ENCODE data around the gene ASB18. TPM values are rescaled to one million over a fixed set of nuclear protein-coding genes. Genes with fewer than 3 reads are reported as not detected.

The ASB18 gene
- polyA plus RNA-seq, 1 experiment: not detected

GRCh38 chr2:236210536-236210935 is 53.7 kb downstream of the ASB18 start:
- H3K27me3 ChIP-seq (ENCODE audit: control insufficient read depth, insufficient read depth, low read length): no peaks in the 10 kb centered on the region
- CTCF ChIA-PET: no interaction called here
- no peak for DNase-seq (ENCODE audit: low read depth)
- POLR2A ChIA-PET: no interaction called here
- no peaks in the 10 kb centered on the region for H3K36me3 ChIP-seq (ENCODE audit: control insufficient read depth, insufficient read depth, low read length)
- TF ChIP-seq, protein P1, sequence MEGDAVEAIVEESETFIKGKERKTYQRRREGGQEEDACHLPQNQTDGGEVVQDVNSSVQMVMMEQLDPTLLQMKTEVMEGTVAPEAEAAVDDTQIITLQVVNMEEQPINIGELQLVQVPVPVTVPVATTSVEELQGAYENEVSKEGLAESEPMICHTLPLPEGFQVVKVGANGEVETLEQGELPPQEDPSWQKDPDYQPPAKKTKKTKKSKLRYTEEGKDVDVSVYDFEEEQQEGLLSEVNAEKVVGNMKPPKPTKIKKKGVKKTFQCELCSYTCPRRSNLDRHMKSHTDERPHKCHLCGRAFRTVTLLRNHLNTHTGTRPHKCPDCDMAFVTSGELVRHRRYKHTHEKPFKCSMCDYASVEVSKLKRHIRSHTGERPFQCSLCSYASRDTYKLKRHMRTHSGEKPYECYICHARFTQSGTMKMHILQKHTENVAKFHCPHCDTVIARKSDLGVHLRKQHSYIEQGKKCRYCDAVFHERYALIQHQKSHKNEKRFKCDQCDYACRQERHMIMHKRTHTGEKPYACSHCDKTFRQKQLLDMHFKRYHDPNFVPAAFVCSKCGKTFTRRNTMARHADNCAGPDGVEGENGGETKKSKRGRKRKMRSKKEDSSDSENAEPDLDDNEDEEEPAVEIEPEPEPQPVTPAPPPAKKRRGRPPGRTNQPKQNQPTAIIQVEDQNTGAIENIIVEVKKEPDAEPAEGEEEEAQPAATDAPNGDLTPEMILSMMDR (IDR thresholded peaks at IDR 0.05; ENCODE audit: insufficient read depth, low read depth, low read length): no peak
- no peak overlapping the region for H3K4me3 ChIP-seq (ENCODE audit: low read depth, low read length)

DNA sequence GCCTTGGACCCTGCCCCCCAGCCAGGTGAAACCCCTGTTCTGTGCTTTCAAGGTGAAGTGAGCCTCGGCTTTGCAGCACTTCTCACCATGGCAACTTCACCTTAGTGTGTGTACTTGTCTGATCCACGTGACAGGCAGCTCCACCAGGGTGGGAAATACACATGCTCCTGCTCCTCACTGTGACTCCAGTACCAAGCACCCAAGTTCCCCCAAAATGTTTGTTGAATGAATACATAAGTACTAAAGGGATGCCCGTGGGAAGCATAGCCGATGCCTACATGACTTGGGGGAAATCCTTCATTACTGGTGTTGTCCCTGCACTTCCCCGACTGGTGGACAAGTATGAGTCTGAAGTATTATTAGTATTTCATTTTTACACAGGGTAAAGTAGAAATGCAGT is 54.2 kb downstream of the ASB18 start:
- no peaks in the 10 kb centered on the region for H3K27me3 ChIP-seq (ENCODE audit: control insufficient read depth, insufficient read depth, low read length)
- DNase-seq (ENCODE audit: low read depth): no peak
- H3K36me3 ChIP-seq (ENCODE audit: control insufficient read depth, insufficient read depth, low read length): no peaks in the 10 kb centered on the region
- H3K4me3 ChIP-seq (ENCODE audit: low read depth, low read length): no peak overlapping the region
- CTCF ChIA-PET: interaction anchor here (1.0 kb wide), 1 partner anchor 29 kb away, joined by 3 read pairs; no protein-coding TSS in a partner anchor
- POLR2A ChIA-PET: no interaction called here
- TF ChIP-seq, protein P1 (IDR thresholded peaks at IDR 0.05; ENCODE audit: insufficient read depth, low read depth, low read length): no peak

DNA sequence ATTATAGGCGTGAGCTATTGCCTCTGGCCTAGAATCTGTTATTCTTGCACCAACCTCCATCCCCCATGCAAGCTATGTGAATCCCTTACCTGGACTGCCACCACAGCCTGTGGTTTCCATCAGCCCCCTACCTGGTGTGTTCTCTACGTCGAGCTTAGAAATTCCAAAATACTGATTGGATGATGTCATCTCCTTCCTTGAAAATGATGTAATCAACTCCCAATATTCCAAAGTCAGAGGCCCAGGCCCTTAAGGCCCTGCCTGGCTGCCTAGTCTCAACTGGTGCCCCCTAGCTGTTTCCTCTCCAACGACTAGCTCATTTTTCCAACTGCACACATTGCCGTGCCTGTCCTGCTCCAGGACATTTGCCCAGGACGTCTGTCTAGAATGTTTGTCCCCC is 54.7 kb downstream of the ASB18 start:
- Histone ChIP-seq H3K4me3 (ENCODE audit: low read depth, low read length) (no peak overlapping the region), H3K27me3 (ENCODE audit: control insufficient read depth, insufficient read depth, low read length) (no peaks in the 10 kb centered on the region), H3K36me3 (ENCODE audit: control insufficient read depth, insufficient read depth, low read length) (no peaks in the 10 kb centered on the region)
- TF ChIP-seq, protein P1 (IDR thresholded peaks at IDR 0.05; ENCODE audit: insufficient read depth, low read depth, low read length): no peak
- CTCF ChIA-PET: interaction anchor here (1.0 kb wide), 1 partner anchor 29 kb away, joined by 3 read pairs; no protein-coding TSS in a partner anchor
- POLR2A ChIA-PET: no interaction called here
- DNase-seq (ENCODE audit: low read depth): no peak

- TF ChIP-seq, protein P1 (IDR thresholded peaks at IDR 0.05; ENCODE audit: insufficient read depth, low read depth, low read length): no peak
- Histone ChIP-seq H3K36me3 (ENCODE audit: control insufficient read depth, insufficient read depth, low read length) (no peaks in the 10 kb centered on the region), H3K4me3 (ENCODE audit: low read depth, low read length) (no peak overlapping the region), H3K27me3 (ENCODE audit: control insufficient read depth, insufficient read depth, low read length) (no peaks in the 10 kb centered on the region)
- CTCF ChIA-PET: interaction anchor here (0.6 to 1.2 kb wide), 2 partner anchors 16 to 666 kb away, joined by 3 read pairs; no protein-coding TSS in a partner anchor
- DNase-seq (ENCODE audit: low read depth): no peak
- POLR2A ChIA-PET: no interaction called here
These were observed 55.9 kb downstream of the ASB18 start for GRCh38 chr2:236208019-236208926.

- ChIA-PET CTCF (interaction anchor here (1.2 kb wide), 1 partner anchor 15 kb away, joined by 3 read pairs; no protein-coding TSS in a partner anchor), POLR2A (no interaction called here)
- no peak overlapping the region for H3K4me3 ChIP-seq (ENCODE audit: low read depth, low read length)
- no peak for DNase-seq (ENCODE audit: low read depth)
- TF ChIP-seq, protein P1 (IDR thresholded peaks at IDR 0.05; ENCODE audit: insufficient read depth, low read depth, low read length): no peak
- H3K27me3 ChIP-seq (ENCODE audit: control insufficient read depth, insufficient read depth, low read length): no peaks in the 10 kb centered on the region
- H3K36me3 ChIP-seq (ENCODE audit: control insufficient read depth, insufficient read depth, low read length): no peaks in the 10 kb centered on the region
These were observed 56.7 kb downstream of the ASB18 start for GRCh38 chr2:236207472-236207871.

Measured in BJ (cell line).